NCI-H460 (cell line): Measurements from ENCODE around the gene RANBP17. TPM values are rescaled to one million over a fixed set of nuclear protein-coding genes. Genes with fewer than 3 reads are reported as not detected.

ENCODE experiments used
- DNase-seq: peaks from one replicate; pipeline ENCODE4 v3.0.0-alpha.2; 2016; ENCODE audit warnings: low read depth; ENCODE audit errors: extremely low read depth
- small RNA-seq, 2 experiments: library from RNA; depleted of rRNA; stranded (forward); fragments of <200 nt; gene quantifications; one replicate each; pipeline ENCODE3, GENCODE V24; 2014
- total RNA-seq: library from RNA; depleted of rRNA; stranded (reverse); fragments of >200 nt; shearing (Covaris generic); gene quantifications from 2 replicates; pipeline ENCODE4 v1.2.3, GENCODE V29; 2014; rRNA removed

The RANBP17 gene
- total RNA-seq, 1 experiment from 2014 or later, result 11.9 TPM

DNA sequence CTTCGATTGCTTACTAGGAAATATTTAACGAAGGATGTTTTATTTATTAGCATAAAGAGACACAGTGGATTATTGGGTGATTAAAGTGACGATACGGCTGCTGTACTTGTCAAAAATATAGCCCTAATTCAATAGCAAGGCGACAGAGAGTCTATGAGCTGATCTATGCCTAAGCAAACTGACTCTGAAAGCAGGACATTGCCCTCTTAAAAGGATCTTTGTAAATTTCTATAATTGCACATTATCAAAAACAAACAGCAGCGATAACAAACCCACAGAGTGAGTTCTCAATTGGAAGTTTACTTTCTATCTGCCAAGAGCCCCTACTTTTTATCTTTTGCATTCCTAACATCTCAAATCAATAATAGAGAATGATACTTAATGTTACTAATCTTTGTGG lies 478.7 kb downstream of the RANBP17 start:
- no peak for DNase-seq

DNA sequence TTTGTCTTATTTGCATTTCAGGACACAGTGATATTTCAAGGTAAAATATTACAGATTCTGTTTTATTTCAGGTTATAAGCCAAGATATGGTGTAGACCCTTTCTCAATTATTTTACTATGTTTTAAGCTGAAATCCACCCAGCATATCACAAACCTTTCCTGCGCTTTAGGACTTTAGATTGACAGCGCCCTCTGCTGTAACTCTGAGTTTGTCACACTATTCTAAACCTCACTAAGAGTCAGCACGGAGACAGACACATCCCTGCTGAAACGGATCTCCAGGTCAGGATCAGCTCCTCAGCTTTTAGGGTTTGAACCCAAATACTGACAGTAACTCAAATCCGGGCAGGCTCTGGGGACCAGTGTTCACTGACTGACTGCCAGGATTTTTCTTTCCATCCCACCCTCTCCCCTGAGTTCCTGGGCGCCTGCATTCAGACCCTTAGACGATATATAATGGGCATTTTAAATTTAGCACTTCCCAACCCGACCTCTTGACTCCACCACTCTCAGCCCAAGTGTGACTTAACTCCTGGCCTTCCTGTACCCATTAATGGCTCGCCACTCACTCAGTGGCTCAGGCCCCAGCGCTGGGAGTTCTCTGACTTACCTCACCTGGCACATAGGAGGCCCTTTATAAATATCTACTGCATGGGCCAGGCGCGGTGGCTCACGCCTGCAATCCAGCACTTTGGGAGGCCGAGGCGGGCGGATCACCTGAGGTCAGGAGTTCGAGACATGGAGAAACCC lies 480.7 kb downstream of the RANBP17 start:
- DNase-seq, result peak; percentile 70

DNA sequence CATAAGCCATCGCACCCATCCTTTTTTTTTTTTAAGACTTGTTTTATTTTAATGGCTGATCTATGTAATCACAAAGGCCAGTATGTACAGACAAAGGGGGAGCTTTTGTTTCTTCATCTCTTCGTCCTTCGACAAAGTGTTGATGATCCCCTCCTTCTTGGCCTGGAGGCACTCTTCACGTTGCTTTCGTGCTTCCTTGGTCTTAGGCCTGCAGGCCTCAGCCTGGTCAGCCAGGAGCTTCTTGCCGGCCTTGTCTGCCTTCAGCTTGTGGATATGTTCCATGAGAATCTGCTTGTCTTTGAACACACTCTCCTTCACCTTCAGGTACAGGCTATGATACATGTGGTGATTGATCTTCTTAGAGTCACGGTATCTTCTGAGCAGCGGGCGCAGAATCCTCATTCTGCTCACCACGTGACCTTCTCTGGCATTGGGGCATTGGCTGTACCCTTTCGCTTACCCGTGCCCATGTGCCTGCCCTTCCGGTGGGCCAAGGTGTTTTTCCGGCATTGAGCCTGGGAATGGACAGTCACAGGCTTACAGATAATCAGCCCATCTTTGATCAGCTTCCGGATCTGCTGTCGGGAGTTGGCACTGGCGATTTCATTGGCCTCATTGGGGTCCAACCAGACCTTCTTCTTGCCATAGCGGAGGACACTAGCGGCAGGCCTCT lies 483.3 kb downstream of the RANBP17 start:
- DNase-seq, result no peak

Small RNAs within 50 kb of the gene (small RNA-seq; reads per million reads assigned to genes)
- 0 reads per million in 2 experiments for gene AC091980.1

Other genes starting within 250 kb of the RANBP17 start
- not detected in 2 replicates for gene GABRP, start 78.3 kb upstream of the RANBP17 start, total RNA-seq